Mesenchymal stem cell (in vitro differentiated cells and primary cell): ENCODE measurements around the gene SNX15.

Experiments
- DNase-seq: peaks from one replicate; pipeline ENCODE4 v3.0.0-alpha.2; 2013
- H2AFZ ChIP-seq: one replicate; pipeline ENCODE4 v1.6.1; 2013; ENCODE audit warnings: low read depth, mild to moderate bottlenecking, control low read depth, inconsistent platforms, low read length, moderate library complexity
- H2AK5ac ChIP-seq: 2 replicates; pipeline ENCODE4 v1.6.1; 2013; ENCODE audit warnings: low read length, moderate library complexity, mild to moderate bottlenecking, inconsistent platforms; ENCODE audit not compliant: severe bottlenecking
- H2BK120ac ChIP-seq: one replicate; pipeline ENCODE4 v1.6.1; 2013; ENCODE audit warnings: low read depth, mild to moderate bottlenecking, inconsistent platforms, low read length, moderate library complexity
- H2BK12ac ChIP-seq, 2 experiments: one replicate each; pipeline ENCODE4 v1.6.1; 2013; ENCODE audit warnings: inconsistent platforms in 2 of 2, low read length in 2 of 2, mild to moderate bottlenecking in 2 of 2, moderate library complexity in 2 of 2, control low read depth in 1 of 2
- H2BK15ac ChIP-seq: one replicate; pipeline ENCODE4 v1.6.1; 2013; ENCODE audit warnings: mild to moderate bottlenecking, low read depth, inconsistent platforms; ENCODE audit not compliant: poor library complexity, severe bottlenecking
- H2BK5ac ChIP-seq: 2 replicates; pipeline ENCODE4 v1.6.1; 2013; ENCODE audit warnings: low read depth, mild to moderate bottlenecking, low read length, control low read depth, inconsistent platforms; ENCODE audit not compliant: poor library complexity, severe bottlenecking
- H3K14ac ChIP-seq, 2 experiments: one replicate each; pipeline ENCODE4 v1.6.1; 2013; ENCODE audit warnings: inconsistent platforms in 2 of 2, low read length in 2 of 2, control low read depth in 1 of 2, mild to moderate bottlenecking in 1 of 2, moderate library complexity in 1 of 2
- H3K18ac ChIP-seq, 2 experiments: one replicate each; pipeline ENCODE4 v1.6.1; 2013; ENCODE audit warnings: inconsistent platforms in 2 of 2, low read length in 2 of 2, control low read depth in 1 of 2, low read depth in 1 of 2, mild to moderate bottlenecking in 1 of 2
- H3K23ac ChIP-seq, 2 experiments: one replicate each; pipeline ENCODE4 v1.6.1; 2013; ENCODE audit warnings: inconsistent platforms in 2 of 2, low read length in 2 of 2, mild to moderate bottlenecking in 2 of 2, moderate library complexity in 2 of 2, control low read depth in 1 of 2
- H3K27ac ChIP-seq: 2 replicates; pipeline ENCODE4 v1.5.1; 2013; ENCODE audit warnings: mild to moderate bottlenecking, moderate library complexity, low read length, control low read depth, inconsistent platforms; ENCODE audit not compliant: poor library complexity, severe bottlenecking
- H3K27me3 ChIP-seq, 2 experiments: 2 replicates each; pipeline versions ENCODE4 v1.6.1 to v1.7.0; 2013; ENCODE audit warnings: low read length in 2 of 2, mild to moderate bottlenecking in 2 of 2, moderate library complexity in 2 of 2, control low read depth in 1 of 2, inconsistent platforms in 1 of 2; ENCODE audit not compliant: control insufficient read depth in 1 of 2, insufficient read depth in 1 of 2
- H3K36me3 ChIP-seq, 2 experiments: 2 replicates each; pipeline versions ENCODE4 v1.6.1 to v1.7.0; 2013; ENCODE audit warnings: low read length in 2 of 2, control low read depth in 1 of 2, inconsistent platforms in 1 of 2, low read depth in 1 of 2, mild to moderate bottlenecking in 1 of 2; ENCODE audit not compliant: insufficient read depth in 2 of 2, control insufficient read depth in 1 of 2
- H3K4ac ChIP-seq, 2 experiments: one replicate each; pipeline ENCODE4 v1.6.1; 2013; ENCODE audit warnings: inconsistent platforms in 2 of 2, low read length in 2 of 2, mild to moderate bottlenecking in 2 of 2, moderate library complexity in 2 of 2, control low read depth in 1 of 2, low read depth in 1 of 2
- H3K4me1 ChIP-seq: 2 replicates; pipeline ENCODE4 v1.6.1; 2013; ENCODE audit warnings: low read depth, low read length, control low read depth; ENCODE audit not compliant: control insufficient read depth, insufficient read depth
- H3K4me2 ChIP-seq: 2 replicates; pipeline ENCODE4 v1.6.1; 2013; ENCODE audit warnings: low read length, mild to moderate bottlenecking, inconsistent platforms; ENCODE audit not compliant: poor library complexity, severe bottlenecking
- H3K4me3 ChIP-seq, 2 experiments: 2 replicates each; pipeline versions ENCODE4 v1.5.1 to v1.7.0; 2013; ENCODE audit warnings: low read length in 2 of 2, mild to moderate bottlenecking in 2 of 2, control low read depth in 1 of 2, low read depth in 1 of 2; ENCODE audit not compliant: insufficient read depth in 1 of 2
- H3K79me1 ChIP-seq: replicated peaks from 2 replicates; pipeline ENCODE4 v1.6.1; 2013; ENCODE audit warnings: mild to moderate bottlenecking, control low read depth, low read length, inconsistent platforms; ENCODE audit not compliant: poor library complexity, severe bottlenecking
- H3K9ac ChIP-seq: 2 replicates; pipeline ENCODE4 v1.7.0; 2013; ENCODE audit warnings: mild to moderate bottlenecking, low read length, moderate library complexity
- H3K9me3 ChIP-seq: 2 replicates; pipeline ENCODE4 v1.7.0; 2013; ENCODE audit warnings: mild to moderate bottlenecking, low read length; ENCODE audit not compliant: control insufficient read depth
- H4K8ac ChIP-seq: one replicate; pipeline ENCODE4 v1.6.1; 2013; ENCODE audit warnings: inconsistent platforms, mild to moderate bottlenecking, low read length, moderate library complexity
- H4K91ac ChIP-seq: one replicate; pipeline ENCODE4 v1.6.1; 2013; ENCODE audit warnings: mild to moderate bottlenecking, low read length, inconsistent platforms
- WGBS: methylation state at CpG from one replicate; pipeline ENCODE4 v1.1.7; 2013; ENCODE audit warnings: mixed read lengths; 5-methylcytosine and 5-hydroxymethylcytosine counted together

SNX15 gene

DNA sequence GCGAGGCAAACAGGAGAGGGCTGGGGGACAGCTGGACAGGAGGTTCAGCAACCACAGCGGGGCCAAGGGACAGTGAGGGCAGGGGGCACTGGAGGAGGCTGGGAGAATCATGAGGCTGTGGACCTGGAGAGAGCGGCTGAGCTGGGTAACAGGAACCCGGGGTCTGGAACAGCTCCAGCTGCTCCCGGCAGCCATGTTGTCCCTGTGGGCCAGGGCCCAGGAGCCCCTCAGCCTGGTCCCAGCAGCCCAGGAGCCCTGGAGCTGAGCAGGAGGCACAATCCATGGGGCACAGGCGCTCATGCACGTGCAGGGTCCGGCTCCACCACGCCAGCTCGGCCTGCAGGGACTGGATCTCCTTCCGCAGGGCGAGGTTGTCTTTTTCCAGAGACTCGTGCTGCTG, 37.8 kb upstream of the SNX15 start:
- Histone ChIP-seq H3K4me2 (no peak overlapping the region), H3K9ac (no peak overlapping the region), H3K9me3 (no peaks in the 10 kb centered on the region), H2AFZ (no peak overlapping the region), H3K4me1 (peaks cover 2% of the 10 kb centered on the region), H2AK5ac (no peak overlapping the region), H3K4me3 (peak overlapping the region in 1 of 2 experiments; percentile 18), H3K18ac (peak overlapping the region in 1 of 2 experiments; percentile 42), H3K14ac (no peak overlapping the region), H2BK120ac (no peak overlapping the region), H4K91ac (no peak overlapping the region), H3K27me3 (peaks cover 4 to 18% of the 10 kb centered on the region in 2 experiments), H3K23ac (no peak overlapping the region), H3K36me3 (no peaks in the 10 kb centered on the region), H2BK12ac (no peak overlapping the region), H3K4ac (no peak overlapping the region), H4K8ac (peak overlapping the region; percentile 8), H3K27ac (no peak overlapping the region), H2BK15ac (no peak overlapping the region), H3K79me1 (no peaks in the 10 kb centered on the region), H2BK5ac (no peak overlapping the region)
- no peak for DNase-seq
- 93% methylated on average over 13 of the region's 13 CpGs for WGBS

- no peaks in the 10 kb centered on the region for H3K36me3 ChIP-seq
- H3K4me2 ChIP-seq = no peak overlapping the region
- no peak overlapping the region for H3K27ac ChIP-seq
- H2BK15ac ChIP-seq = no peak overlapping the region
- H3K18ac ChIP-seq = no peak overlapping the region
- H2BK5ac ChIP-seq = no peak overlapping the region
- 22% methylated on average over 9 of the region's 15 CpGs for WGBS
- H2BK12ac ChIP-seq = no peak overlapping the region
- H2AK5ac ChIP-seq = no peak overlapping the region
- H3K9me3 ChIP-seq = no peaks in the 10 kb centered on the region
- peak overlapping the region; percentile 80 for H4K8ac ChIP-seq
- no peak overlapping the region for H2BK120ac ChIP-seq
- peak overlapping the region; percentile 29 for H2AFZ ChIP-seq
- H3K9ac ChIP-seq = no peak overlapping the region
- no peak overlapping the region for H4K91ac ChIP-seq
- H3K79me1 ChIP-seq = no peaks in the 10 kb centered on the region
- peaks cover 2% of the 10 kb centered on the region for H3K4me1 ChIP-seq
- no peak overlapping the region for H3K23ac ChIP-seq
- H3K4ac ChIP-seq = no peak overlapping the region
- H3K4me3 ChIP-seq = peak overlapping the region in 1 of 2 experiments; percentile 8
- H3K27me3 ChIP-seq = peaks cover 7 to 18% of the 10 kb centered on the region in 2 experiments
- peak; percentile 24 for DNase-seq
- no peak overlapping the region for H3K14ac ChIP-seq
These were observed 36.9 kb upstream of the SNX15 start for GRCh38 chr11:64990222-64990923.

GRCh38 chr11:64994318-64994717, 32.9 kb upstream of the SNX15 start:
- Histone ChIP-seq H2AFZ (no peak overlapping the region), H3K9ac (no peak overlapping the region)
- 92% methylated on average over 7 of the region's 7 CpGs for WGBS

DNA sequence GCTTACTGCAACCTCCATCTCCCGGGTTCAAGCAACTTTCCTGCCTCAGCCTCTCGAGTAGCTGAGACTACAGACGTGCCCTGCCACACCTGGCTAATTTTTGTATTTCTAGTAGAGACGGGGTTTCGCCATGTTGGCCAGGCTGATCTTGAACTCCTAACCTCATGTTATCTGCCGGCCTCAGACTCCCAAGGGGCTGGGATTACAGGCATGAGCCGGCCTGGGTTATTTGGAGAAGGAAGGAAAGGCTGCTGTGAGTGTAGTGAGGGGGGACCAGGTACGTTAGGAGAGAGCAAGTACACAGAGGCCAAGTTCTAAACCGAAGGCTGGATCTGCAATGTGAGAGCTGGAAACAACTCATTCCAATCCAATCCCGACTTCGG, 30.9 kb upstream of the SNX15 start:
- Histone ChIP-seq H3K18ac (peak overlapping the region; percentile 75 to 83), H3K4me3 (no peak overlapping the region), H4K91ac (peak overlapping the region; percentile 54), H3K79me1 (no peaks in the 10 kb centered on the region), H2BK120ac (peak overlapping the region; percentile 57), H3K9ac (no peak overlapping the region), H2BK12ac (peak overlapping the region; percentile 29 to 53), H3K23ac (no peak overlapping the region), H3K14ac (no peak overlapping the region), H4K8ac (peak overlapping the region; percentile 81), H3K4ac (peak overlapping the region; percentile 35 to 85), H3K27ac (no peak overlapping the region), H3K9me3 (no peaks in the 10 kb centered on the region), H3K4me2 (no peak overlapping the region), H2BK15ac (peak overlapping the region; percentile 37), H3K36me3 (no peaks in the 10 kb centered on the region), H2AK5ac (no peak overlapping the region), H3K4me1 (peaks cover 14% of the 10 kb centered on the region), H2BK5ac (no peak overlapping the region), H3K27me3 (peaks cover 5 to 7% of the 10 kb centered on the region in 2 experiments), H2AFZ (peak overlapping the region; percentile 60)
- WGBS = 76% methylated on average over 11 of the region's 11 CpGs
- no peak for DNase-seq

More at GRCh38 chr11:64994318-64994717, 32.9 kb upstream of the SNX15 start:
- H2BK5ac ChIP-seq = no peak overlapping the region
- no peak overlapping the region for H3K4ac ChIP-seq
- peaks cover 15% of the 10 kb centered on the region for H3K4me1 ChIP-seq
- H3K36me3 ChIP-seq = no peaks in the 10 kb centered on the region
- no peak overlapping the region for H3K4me2 ChIP-seq
- H3K27ac ChIP-seq = no peak overlapping the region
- no peak overlapping the region for H4K8ac ChIP-seq
- H2BK12ac ChIP-seq = no peak overlapping the region
- H3K9me3 ChIP-seq = no peaks in the 10 kb centered on the region
- H3K4me3 ChIP-seq = no peak overlapping the region
- no peak overlapping the region for H3K18ac ChIP-seq
- no peak overlapping the region for H2AK5ac ChIP-seq
- peaks cover 7 to 11% of the 10 kb centered on the region in 2 experiments for H3K27me3 ChIP-seq
- H2BK15ac ChIP-seq = no peak overlapping the region
- no peak for DNase-seq
- H3K79me1 ChIP-seq = no peaks in the 10 kb centered on the region
- no peak overlapping the region for H4K91ac ChIP-seq
- no peak overlapping the region for H3K23ac ChIP-seq
- H2BK120ac ChIP-seq = no peak overlapping the region
- H3K14ac ChIP-seq = no peak overlapping the region
